ENCODE measurements around the gene ACADS.

Gene ACADS

GRCh38 chr12:120696626-120697025 is 29.0 kb upstream of the ACADS start:
- TF ChIP-seq EZH2phosphoT487 (IDR thresholded peaks at IDR 0.05; ENCODE audit: low read length) (no peak), EZH2 (optimal IDR thresholded peaks at IDR 0.05; ENCODE audit: low read depth, low read length) (no peak)
- TF ChIP-seq, protein P1, sequence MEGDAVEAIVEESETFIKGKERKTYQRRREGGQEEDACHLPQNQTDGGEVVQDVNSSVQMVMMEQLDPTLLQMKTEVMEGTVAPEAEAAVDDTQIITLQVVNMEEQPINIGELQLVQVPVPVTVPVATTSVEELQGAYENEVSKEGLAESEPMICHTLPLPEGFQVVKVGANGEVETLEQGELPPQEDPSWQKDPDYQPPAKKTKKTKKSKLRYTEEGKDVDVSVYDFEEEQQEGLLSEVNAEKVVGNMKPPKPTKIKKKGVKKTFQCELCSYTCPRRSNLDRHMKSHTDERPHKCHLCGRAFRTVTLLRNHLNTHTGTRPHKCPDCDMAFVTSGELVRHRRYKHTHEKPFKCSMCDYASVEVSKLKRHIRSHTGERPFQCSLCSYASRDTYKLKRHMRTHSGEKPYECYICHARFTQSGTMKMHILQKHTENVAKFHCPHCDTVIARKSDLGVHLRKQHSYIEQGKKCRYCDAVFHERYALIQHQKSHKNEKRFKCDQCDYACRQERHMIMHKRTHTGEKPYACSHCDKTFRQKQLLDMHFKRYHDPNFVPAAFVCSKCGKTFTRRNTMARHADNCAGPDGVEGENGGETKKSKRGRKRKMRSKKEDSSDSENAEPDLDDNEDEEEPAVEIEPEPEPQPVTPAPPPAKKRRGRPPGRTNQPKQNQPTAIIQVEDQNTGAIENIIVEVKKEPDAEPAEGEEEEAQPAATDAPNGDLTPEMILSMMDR (IDR thresholded peaks at IDR 0.05; ENCODE audit: low read length), result no peak
- no peak overlapping the region for H3K4me2 ChIP-seq (ENCODE audit: low read depth, low read length)
- H2AFZ ChIP-seq (ENCODE audit: low read length), result no peak overlapping the region

DNA sequence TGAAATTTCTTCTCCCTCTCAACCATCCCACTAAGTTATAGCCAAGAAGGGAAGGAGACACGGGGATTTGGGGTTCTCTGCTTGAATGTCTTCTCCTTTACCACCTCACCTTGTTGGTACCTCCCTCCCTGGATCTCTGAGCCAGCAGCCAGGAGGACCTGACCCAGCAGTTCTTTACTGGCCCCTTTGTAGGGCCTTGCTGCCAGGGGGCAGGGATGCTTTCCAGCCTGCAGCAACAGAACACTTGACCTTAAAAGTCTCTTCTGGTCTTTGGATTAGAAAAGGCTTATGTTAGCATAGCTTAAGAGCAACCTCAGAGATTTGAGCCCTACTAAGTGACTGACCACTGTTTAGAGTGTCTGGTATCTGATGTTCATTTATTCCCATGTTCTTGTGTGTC is 28.3 kb upstream of the ACADS start:
- Histone ChIP-seq H3K4me3 (ENCODE audit: low read length) (no peak overlapping the region), H3K79me2 (ENCODE audit: low read length) (peaks cover 5% of the 10 kb centered on the region), H3F3A (ENCODE audit: insufficient read depth, low read length) (no peaks in the 10 kb centered on the region), H3K36me3 (replicated peaks; ENCODE audit: insufficient read depth, low read length) (no peaks in the 10 kb centered on the region), H3K9me2 (replicated peaks; ENCODE audit: insufficient read depth, low read length) (no peaks in the 10 kb centered on the region), H2AFZ (ENCODE audit: low read length) (no peak overlapping the region), H3K4me2 (ENCODE audit: low read depth, low read length) (no peak overlapping the region), H3K4me1 (ENCODE audit: low read length) (no peaks in the 10 kb centered on the region), H3K9me3 (replicated peaks; ENCODE audit: insufficient read depth, low read length) (no peaks in the 10 kb centered on the region), H4K20me1 (ENCODE audit: insufficient read depth, low read length) (no peaks in the 10 kb centered on the region), H3K9ac (ENCODE audit: low read length) (no peak overlapping the region), H3K27me3 (replicated peaks; ENCODE audit: insufficient read depth, low read length) (no peaks in the 10 kb centered on the region), H3K27ac (ENCODE audit: low read length) (no peak overlapping the region)
- TF ChIP-seq EZH2phosphoT487 (IDR thresholded peaks at IDR 0.05; ENCODE audit: low read length) (no peak), EZH2 (optimal IDR thresholded peaks at IDR 0.05; ENCODE audit: low read depth, low read length) (no peak)
- TF ChIP-seq, protein P1 (IDR thresholded peaks at IDR 0.05; ENCODE audit: low read length), result no peak
- no peak for DNase-seq

More at GRCh38 chr12:120696626-120697025, 29.0 kb upstream of the ACADS start:
- Histone ChIP-seq H3K79me2 (ENCODE audit: low read length) (peaks cover 11% of the 10 kb centered on the region), H3K36me3 (replicated peaks; ENCODE audit: insufficient read depth, low read length) (no peaks in the 10 kb centered on the region), H3K27ac (ENCODE audit: low read length) (no peak overlapping the region), H3K9ac (ENCODE audit: low read length) (no peak overlapping the region), H4K20me1 (ENCODE audit: insufficient read depth, low read length) (no peaks in the 10 kb centered on the region), H3K9me2 (replicated peaks; ENCODE audit: insufficient read depth, low read length) (no peaks in the 10 kb centered on the region), H3F3A (ENCODE audit: insufficient read depth, low read length) (no peaks in the 10 kb centered on the region), H3K4me3 (ENCODE audit: low read length) (no peak overlapping the region), H3K27me3 (replicated peaks; ENCODE audit: insufficient read depth, low read length) (no peaks in the 10 kb centered on the region), H3K9me3 (replicated peaks; ENCODE audit: insufficient read depth, low read length) (no peaks in the 10 kb centered on the region), H3K4me1 (ENCODE audit: low read length) (no peaks in the 10 kb centered on the region)
- no peak for DNase-seq

- Histone ChIP-seq H3K9me2 (replicated peaks; ENCODE audit: insufficient read depth, low read length) (no peaks in the 10 kb centered on the region), H3K4me1 (ENCODE audit: low read length) (no peaks in the 10 kb centered on the region), H3K79me2 (ENCODE audit: low read length) (no peaks in the 10 kb centered on the region), H3K27ac (ENCODE audit: low read length) (no peak overlapping the region), H3K36me3 (replicated peaks; ENCODE audit: insufficient read depth, low read length) (no peaks in the 10 kb centered on the region), H4K20me1 (ENCODE audit: insufficient read depth, low read length) (no peaks in the 10 kb centered on the region), H3K27me3 (replicated peaks; ENCODE audit: insufficient read depth, low read length) (no peaks in the 10 kb centered on the region), H3K9me3 (replicated peaks; ENCODE audit: insufficient read depth, low read length) (no peaks in the 10 kb centered on the region), H3K9ac (ENCODE audit: low read length) (no peak overlapping the region), H2AFZ (ENCODE audit: low read length) (no peak overlapping the region), H3F3A (ENCODE audit: insufficient read depth, low read length) (no peaks in the 10 kb centered on the region), H3K4me3 (ENCODE audit: low read length) (no peak overlapping the region), H3K4me2 (ENCODE audit: low read depth, low read length) (no peak overlapping the region)
- TF ChIP-seq EZH2 (optimal IDR thresholded peaks at IDR 0.05; ENCODE audit: low read depth, low read length), result no peak
- TF ChIP-seq EZH2phosphoT487 (IDR thresholded peaks at IDR 0.05; ENCODE audit: low read length), result no peak
- TF ChIP-seq, protein P1 (IDR thresholded peaks at IDR 0.05; ENCODE audit: low read length), result no peak
- DNase-seq, result no peak
These were observed 27.0 kb upstream of the ACADS start for GRCh38 chr12:120698665-120699064.

Measured in MM.1S (cell line).